Astrocyte of the spinal cord (primary cell): ENCODE data around the gene PSMC5.

Experiments used
- DNase-seq: peaks from one replicate; pipeline ENCODE4 v3.0.0; 2011; ENCODE audit warnings: low read depth, low spot score
- H3K4me3 ChIP-seq: 2 replicates; pipeline ENCODE4 v1.5.1; 2011; ENCODE audit warnings: low read depth, mild to moderate bottlenecking, low read length, moderate library complexity
- CTCF ChIP-seq: IDR thresholded peaks from 2 replicates; pipeline ENCODE4 v1.5.1; 2012; ENCODE audit warnings: low read depth, mild to moderate bottlenecking, low read length, inconsistent platforms
- in situ Hi-C: cut with HindIII; loops from 2 replicates; pipeline ENCODE4 v1.10.0; 2017; ENCODE audit warnings: low sequenced_read_pairs

The PSMC5 gene

GRCh38 chr17:63819585-63820537 is 7.4 kb upstream of the PSMC5 start:
- TF ChIP-seq CTCF, result no peak
- DNase-seq, result no peak
- in situ Hi-C loops, result no loop called here
- H3K4me3 ChIP-seq, result no peak overlapping the region

- in situ Hi-C loops, result no loop called here
- no peak for TF ChIP-seq CTCF
- no peak for DNase-seq
- H3K4me3 ChIP-seq, result no peak overlapping the region
These were observed 6.2 kb upstream of the PSMC5 start for GRCh38 chr17:63820963-63821561.

- no peak overlapping the region for H3K4me3 ChIP-seq
- DNase-seq, result no peak
- no peak for TF ChIP-seq CTCF
- in situ Hi-C loops, result no loop called here
These were observed 5.4 kb upstream of the PSMC5 start for GRCh38 chr17:63821804-63822203.

GRCh38 chr17:63822537-63822936 is 4.7 kb upstream of the PSMC5 start:
- no peak overlapping the region for H3K4me3 ChIP-seq

GRCh38 chr17:63823659-63824331 is 3.4 kb upstream of the PSMC5 start:
- in situ Hi-C loops, result no loop called here
- TF ChIP-seq CTCF, result no peak
- no peak for DNase-seq
- no peak overlapping the region for H3K4me3 ChIP-seq

More at GRCh38 chr17:63822537-63822936, 4.7 kb upstream of the PSMC5 start:
- in situ Hi-C loops, result no loop called here
- TF ChIP-seq CTCF, result no peak
- no peak for DNase-seq

- TF ChIP-seq CTCF, result no peak
- in situ Hi-C loops, result no loop called here
- DNase-seq, result no peak
- no peak overlapping the region for H3K4me3 ChIP-seq
These were observed 2.9 kb upstream of the PSMC5 start for GRCh38 chr17:63824362-63824761.
